SKM-1 treated with dmso at 0.1 percent for 144 hours (cell line): ENCODE data around the gene SPNS3.

Source experiments
- DNase-seq: peaks from one replicate; lab custom pipeline; 2025; ENCODE audit not compliant: unreplicated experiment; lab: John Stamatoyannopoulos, UW

SPNS3 gene

GRCh38 chr17:4487820-4488716, 54.3 kb downstream of the SPNS3 start:
- no peak for DNase-seq

GRCh38 chr17:4488989-4489595, 55.4 kb downstream of the SPNS3 start:
- DNase-seq: no peak

- DNase-seq: no peak
Observed at GRCh38 chr17:4490109-4490591, 56.4 kb downstream of the SPNS3 start.

GRCh38 chr17:4490637-4491061, 56.9 kb downstream of the SPNS3 start:
- DNase-seq: no peak

GRCh38 chr17:4492721-4493561, 59.2 kb downstream of the SPNS3 start:
- no peak for DNase-seq

- DNase-seq: no peak
Observed at GRCh38 chr17:4497101-4497824, 63.5 kb downstream of the SPNS3 start.

GRCh38 chr17:4498461-4499397, 65.0 kb downstream of the SPNS3 start, which contains the start of gene SPNS2:
Gene SPNS2 (plus strand): TSS chr17:4498881. CDS start chr17:4499048, 167 bp downstream.
- DNase-seq: peak; percentile 34

- DNase-seq: peak; percentile 30
Observed at GRCh38 chr17:4499431-4500190, 65.9 kb downstream of the SPNS3 start.

GRCh38 chr17:4500191-4500571, 66.4 kb downstream of the SPNS3 start:
- no peak for DNase-seq

- DNase-seq: no peak
Observed at GRCh38 chr17:4501295-4501949, 67.7 kb downstream of the SPNS3 start.

GRCh38 chr17:4502466-4503154, 68.9 kb downstream of the SPNS3 start:
- no peak for DNase-seq

GRCh38 chr17:4503283-4504025, 69.7 kb downstream of the SPNS3 start:
- no peak for DNase-seq

GRCh38 chr17:4504188-4504587, 70.4 kb downstream of the SPNS3 start:
- no peak for DNase-seq

- no peak for DNase-seq
Observed at GRCh38 chr17:4505187-4505586, 71.4 kb downstream of the SPNS3 start.

- DNase-seq: no peak
Observed at GRCh38 chr17:4506175-4506813, 72.6 kb downstream of the SPNS3 start.

GRCh38 chr17:4506892-4507291, 73.2 kb downstream of the SPNS3 start:
- DNase-seq: no peak
